HG02678 (cell line): ENCODE measurements around the gene ADGRA1.
"Not testable (repeated sequence)": the region's sequence is repeated elsewhere in the genome, so short reads cannot be mapped to it uniquely, and the experiment has no call there.

Experiments used
- ATAC-seq: cut with Tn5 transposase; IDR thresholded peaks from one replicate; pipeline ENCODE4 v1.9.1; 2021; ENCODE audit warnings: mild to moderate bottlenecking, moderate library complexity; ENCODE audit not compliant: unreplicated experiment

The ADGRA1 gene

GRCh38 chr10:133141144-133141957 is 53.6 kb downstream of the ADGRA1 start:
- ATAC-seq: no peak

DNA sequence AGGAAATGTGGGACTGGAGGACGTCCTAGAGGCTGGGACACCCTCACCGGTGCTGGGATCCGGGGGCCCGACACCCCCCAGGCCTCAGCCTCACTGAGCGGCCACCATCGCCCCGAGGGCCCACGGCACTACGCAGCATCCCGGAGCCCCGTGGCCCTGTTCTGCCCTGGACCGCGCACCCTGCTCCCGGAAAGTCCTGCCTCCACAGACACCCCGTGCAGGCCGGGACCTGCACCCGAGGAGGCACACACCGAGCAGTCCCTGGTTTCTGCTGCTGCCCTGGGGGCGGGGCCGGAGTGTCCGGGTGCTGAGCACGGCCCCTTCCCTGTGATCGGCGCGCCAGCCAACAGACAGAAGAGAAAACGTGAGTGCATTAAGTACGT is 54.2 kb downstream of the ADGRA1 start:
- no peak for ATAC-seq

GRCh38 chr10:133142523-133143199 is 54.9 kb downstream of the ADGRA1 start:
- ATAC-seq: no peak

- ATAC-seq: no peak
Observed at GRCh38 chr10:133143200-133143533, 55.4 kb downstream of the ADGRA1 start.

- ATAC-seq: no peak
Observed at GRCh38 chr10:133143546-133143945, 55.8 kb downstream of the ADGRA1 start.

- ATAC-seq: no peak
Observed at GRCh38 chr10:133144771-133145170, 57.0 kb downstream of the ADGRA1 start.

- no peak for ATAC-seq
Observed at GRCh38 chr10:133150226-133150625, 62.5 kb downstream of the ADGRA1 start.

- no peak for ATAC-seq
Observed at GRCh38 chr10:133150656-133151055, 62.9 kb downstream of the ADGRA1 start.

DNA sequence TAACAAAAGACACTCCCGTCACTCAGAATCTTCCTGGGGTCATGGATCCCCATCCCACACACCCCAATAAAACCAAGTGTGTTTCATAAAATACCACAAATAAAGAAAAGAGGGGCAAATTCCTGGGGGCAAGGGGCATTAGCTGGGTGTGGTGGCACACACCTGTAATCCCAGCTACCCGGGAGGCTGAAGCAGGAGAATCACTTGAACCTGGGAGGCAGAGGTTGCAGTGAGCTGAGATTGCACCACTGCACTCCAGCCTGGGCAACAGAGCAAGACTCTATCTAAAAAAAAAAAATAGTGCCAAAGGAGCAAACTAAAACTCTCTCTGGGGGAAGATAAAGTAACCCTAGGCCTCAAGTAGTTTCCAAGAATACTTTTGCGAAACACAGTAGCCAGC is 63.3 kb downstream of the ADGRA1 start:
- ATAC-seq: not testable (repeated sequence)

DNA sequence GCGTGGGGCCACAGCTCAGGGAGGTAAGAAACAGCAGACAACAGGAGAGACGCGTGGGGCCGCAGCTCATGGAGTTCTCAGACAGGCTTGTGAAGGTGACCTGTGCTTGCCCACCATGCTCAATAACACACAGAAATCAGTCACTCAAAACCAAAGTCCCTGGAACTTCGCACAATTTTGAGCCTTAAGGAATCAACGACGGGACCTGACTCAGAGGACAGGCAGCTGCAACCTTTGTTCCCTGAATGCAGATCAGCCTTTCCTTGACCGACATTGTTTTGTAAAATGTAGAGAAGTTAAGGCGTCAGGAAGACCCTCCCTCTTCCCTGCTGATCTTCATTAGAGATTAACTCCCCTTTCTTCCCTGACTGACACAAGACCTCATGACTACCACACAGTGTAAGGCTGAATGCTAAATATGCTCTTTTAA is 63.8 kb downstream of the ADGRA1 start:
- ATAC-seq: no peak

GRCh38 chr10:133154411-133154810 is 66.7 kb downstream of the ADGRA1 start:
- no peak for ATAC-seq

GRCh38 chr10:133154996-133155778 is 67.5 kb downstream of the ADGRA1 start:
- ATAC-seq: no peak

DNA sequence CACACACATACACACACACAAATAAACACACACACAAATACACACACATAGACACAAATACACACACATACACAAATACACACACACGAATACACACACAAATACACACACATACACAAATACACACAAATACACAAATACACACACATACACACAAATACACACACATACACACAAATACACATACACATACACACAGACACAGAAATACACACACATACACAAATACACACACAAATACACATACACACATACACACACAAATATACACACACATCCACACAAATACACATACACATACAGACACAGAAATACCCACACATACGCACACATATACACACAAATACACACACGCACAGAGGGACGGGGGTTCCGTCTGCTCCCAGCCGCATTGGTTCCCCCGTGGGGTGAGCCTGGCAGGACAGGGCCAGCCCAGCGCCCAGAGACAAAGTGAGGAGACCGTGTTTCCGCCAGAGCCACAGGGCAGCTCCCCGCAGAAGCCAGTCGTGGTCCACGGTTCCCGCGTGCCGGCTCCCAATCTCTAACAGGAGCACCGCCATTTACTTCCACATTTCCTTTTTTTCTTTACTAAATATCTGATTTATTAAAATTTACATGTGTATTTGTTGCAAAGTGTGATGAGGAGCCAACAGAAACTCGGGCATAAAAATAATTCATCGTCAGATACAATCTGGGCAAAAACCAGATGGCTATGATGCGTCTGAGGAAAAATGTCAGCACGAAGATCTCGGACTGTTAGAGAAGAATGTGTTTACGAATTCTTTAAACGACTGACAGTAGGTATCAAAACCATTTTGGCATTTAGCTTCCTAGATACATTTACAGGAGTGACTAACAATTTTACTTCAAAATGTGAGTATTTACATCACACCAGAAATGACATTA is 69.2 kb downstream of the ADGRA1 start:
- no peak for ATAC-seq

- ATAC-seq: no peak
Observed at GRCh38 chr10:133157662-133158436, 70.1 kb downstream of the ADGRA1 start.

- ATAC-seq: no peak
Observed at GRCh38 chr10:133158437-133158755, 70.7 kb downstream of the ADGRA1 start.

- no peak for ATAC-seq
Observed at GRCh38 chr10:133158756-133159610, 71.3 kb downstream of the ADGRA1 start.

- ATAC-seq: no peak
Observed at GRCh38 chr10:133159611-133159949, 71.9 kb downstream of the ADGRA1 start.

GRCh38 chr10:133159950-133160825 is 72.5 kb downstream of the ADGRA1 start, which contains the start of gene KNDC1:
TSS of gene KNDC1 (plus strand) at chr10:133160219. CDS start at chr10:133160468, 249 bp downstream.
- no peak for ATAC-seq
